OCI-LY1 (cell line): ENCODE data around the gene LEKR1.

Experiments
- CTCF ChIP-seq: fragments of 200-600 bp; sonication (generic), shearing (Covaris generic); IDR thresholded peaks from 2 replicates; pipeline ENCODE4 v1.5.1; 2017; ENCODE audit warnings: mild to moderate bottlenecking, antibody characterized with exemption, low read length, moderate library complexity, mixed read lengths
- EZH2 ChIP-seq: fragments of 200-600 bp; sonication (generic), shearing (Covaris generic); IDR thresholded peaks from 2 replicates; pipeline ENCODE4 v1.8.0; 2017; ENCODE audit warnings: borderline replicate concordance, mixed run types, mild to moderate bottlenecking, antibody characterized with exemption, low read length, moderate library complexity, mixed read lengths

DNA sequence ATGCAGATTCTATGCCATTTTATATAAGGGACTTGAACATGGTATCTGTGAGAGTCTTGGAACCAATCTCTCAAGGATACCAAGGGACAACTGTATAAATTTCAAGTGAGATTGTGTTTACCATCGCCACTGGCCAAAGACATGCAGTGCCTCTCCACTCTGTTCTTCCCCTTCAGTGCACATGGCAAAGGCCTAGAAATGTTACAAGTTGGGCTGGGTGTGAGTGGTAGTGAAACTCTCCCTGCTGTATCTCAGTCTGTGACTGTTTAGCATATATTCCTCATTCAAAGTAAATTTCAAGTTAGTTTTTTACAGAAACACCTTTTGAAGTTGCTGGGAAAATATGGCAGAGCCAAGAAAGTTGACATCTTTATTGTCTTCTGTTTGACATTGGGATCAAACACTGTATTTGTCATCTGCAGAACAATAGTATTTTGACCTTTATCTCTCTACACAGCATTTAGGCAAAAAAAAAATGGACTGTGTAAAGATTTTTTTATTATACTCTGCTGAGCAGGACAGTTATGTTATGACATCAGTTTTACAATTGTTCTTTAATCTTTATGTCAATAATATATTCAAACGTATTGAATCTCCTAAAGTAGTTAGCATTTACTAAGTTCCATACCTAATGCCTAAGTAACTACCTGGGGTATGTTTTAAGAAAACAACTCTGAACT, 232.4 kb downstream of the LEKR1 start:
- TF ChIP-seq CTCF (no peak), EZH2 (no peak)
